IMR-90 (cell line): Measurements from ENCODE around the gene BNIP3. TPM values are rescaled to one million over a fixed set of nuclear protein-coding genes. Genes with fewer than 3 reads are reported as not detected.

Source experiments
- ATAC-seq: fragments of 200-7000 bp; cut with Tn5 transposase; 2 replicates; pipeline ENCODE4 v1.9.1; 2020; ENCODE audit warnings: low read depth, mild to moderate bottlenecking, moderate library complexity
- BruUV-seq: library from RNA; stranded (reverse); fragments of 400-500 nt; replicated peaks from 2 replicates; lab custom pipeline; 2021; lab: Mats Ljungman, UMichigan
- CTCF ChIA-PET: fragments of 300-600 bp; formaldehyde crosslinking; extraction: SDS; loops from one replicate; lab custom pipeline; 2021; ENCODE audit warnings: antibody characterized with exemption; lab: Yijun Ruan, JAX
- POLR2A ChIA-PET: fragments of 300-600 bp; sonication (Branson Sonifier 250); formaldehyde crosslinking; loops from one replicate; lab custom pipeline; 2022; ENCODE audit warnings: antibody characterized with exemption; ENCODE audit not compliant: unreplicated experiment; lab: Charles Lee
- DNase-seq: peaks from one replicate; pipeline ENCODE4 v3.0.0; 2013
- H2AFZ ChIP-seq: replicated peaks from 2 replicates; pipeline ENCODE3; 2013; ENCODE audit warnings: low read length, mild to moderate bottlenecking; ENCODE audit not compliant: poor library complexity
- H2AK5ac ChIP-seq: 2 replicates; pipeline ENCODE4 v1.6.1; 2013; ENCODE audit warnings: low read depth, low read length, inconsistent platforms
- H2AK9ac ChIP-seq: replicated peaks from 2 replicates; pipeline ENCODE3; 2013; ENCODE audit warnings: mild to moderate bottlenecking, low read depth, low read length, moderate library complexity; ENCODE audit not compliant: poor library complexity
- H2BK120ac ChIP-seq: 2 replicates; pipeline ENCODE4 v1.6.1; 2013; ENCODE audit warnings: low read depth, low read length, inconsistent platforms
- H2BK15ac ChIP-seq: 3 replicates; pipeline ENCODE4 v1.6.1; 2013; ENCODE audit warnings: low read depth, low read length, inconsistent platforms
- H2BK20ac ChIP-seq: 2 replicates; pipeline ENCODE4 v1.6.1; 2013; ENCODE audit warnings: low read depth, mild to moderate bottlenecking, inconsistent platforms, low read length, moderate library complexity
- H2BK5ac ChIP-seq: 2 replicates; pipeline ENCODE4 v1.6.1; 2013; ENCODE audit warnings: mild to moderate bottlenecking, low read depth, low read length, inconsistent platforms; ENCODE audit not compliant: poor library complexity, severe bottlenecking
- H3K14ac ChIP-seq: replicated peaks from 2 replicates; pipeline ENCODE4 v1.6.1; 2013; ENCODE audit warnings: low read depth, low read length, inconsistent platforms
- H3K18ac ChIP-seq: 2 replicates; pipeline ENCODE4 v1.6.1; 2013; ENCODE audit warnings: low read depth, low read length, control low read depth
- H3K23ac ChIP-seq: 2 replicates; pipeline ENCODE4 v1.6.1; 2013; ENCODE audit warnings: low read depth, low read length, inconsistent platforms
- H3K27ac ChIP-seq: 2 replicates; pipeline ENCODE4 v1.5.1; 2013; ENCODE audit warnings: mild to moderate bottlenecking, control low read depth, low read length; ENCODE audit not compliant: insufficient read depth
- H3K27me3 ChIP-seq: 2 replicates; pipeline ENCODE4 v1.6.1; 2013; ENCODE audit warnings: low read length; ENCODE audit not compliant: control insufficient read depth, insufficient read depth
- H3K36me3 ChIP-seq: 2 replicates; pipeline ENCODE4 v1.6.1; 2013; ENCODE audit warnings: low read length, mixed read lengths; ENCODE audit not compliant: control insufficient read depth, insufficient read depth
- H3K4ac ChIP-seq: 2 replicates; pipeline ENCODE4 v1.6.1; 2013; ENCODE audit warnings: low read depth, low read length, inconsistent platforms
- H3K4me1 ChIP-seq: 2 replicates; pipeline ENCODE4 v1.6.1; 2013; ENCODE audit warnings: low read length, mixed read lengths; ENCODE audit not compliant: control insufficient read depth, insufficient read depth
- H3K4me2 ChIP-seq: 2 replicates; pipeline ENCODE4 v1.6.1; 2013; ENCODE audit warnings: low read depth, mild to moderate bottlenecking, control low read depth, low read length, moderate library complexity
- H3K4me3 ChIP-seq: 2 replicates; pipeline ENCODE4 v1.5.1; 2013; ENCODE audit warnings: low read depth, mild to moderate bottlenecking, control low read depth, low read length, moderate library complexity; ENCODE audit not compliant: insufficient read depth
- H3K56ac ChIP-seq: 2 replicates; pipeline ENCODE4 v1.6.1; 2013; ENCODE audit warnings: low read length, inconsistent platforms; ENCODE audit not compliant: insufficient read depth; ENCODE audit errors: extremely low read depth
- H3K79me1 ChIP-seq, 2 experiments: 2 replicates each; pipeline ENCODE4 v1.6.1; 2013; ENCODE audit warnings: low read length in 2 of 2, inconsistent platforms in 1 of 2, low read depth in 1 of 2
- H3K9ac ChIP-seq: 2 replicates; pipeline ENCODE4 v1.6.1; 2013; ENCODE audit warnings: low read depth, low read length, control low read depth
- H3K9me1 ChIP-seq: 2 replicates; pipeline ENCODE4 v1.6.1; 2013; ENCODE audit warnings: low read length, inconsistent platforms; ENCODE audit not compliant: insufficient read depth
- H3K9me3 ChIP-seq: 2 replicates; pipeline ENCODE4 v1.6.1; 2013; ENCODE audit warnings: low read length; ENCODE audit not compliant: control insufficient read depth, insufficient read depth
- H4K20me1 ChIP-seq: 2 replicates; pipeline ENCODE4 v1.6.1; 2013; ENCODE audit warnings: low read length, inconsistent platforms; ENCODE audit not compliant: insufficient read depth
- H4K5ac ChIP-seq: 2 replicates; pipeline ENCODE4 v1.6.1; 2013; ENCODE audit warnings: mild to moderate bottlenecking, low read depth, low read length, control low read depth
- H4K8ac ChIP-seq, 2 experiments: 2 replicates each; pipeline ENCODE4 v1.6.1; 2013; ENCODE audit warnings: low read depth in 2 of 2, low read length in 2 of 2, control low read depth in 1 of 2, inconsistent platforms in 1 of 2
- H4K91ac ChIP-seq: 2 replicates; pipeline ENCODE4 v1.6.1; 2013; ENCODE audit warnings: low read depth, low read length, inconsistent platforms; ENCODE audit not compliant: insufficient read depth
- CEBPB ChIP-seq: IDR thresholded peaks from 2 replicates; pipeline ENCODE4 v1.6.1; 2012; ENCODE audit warnings: low read depth, low read length, improper control_type of control experiment
- CTCF ChIP-seq: conservative IDR thresholded peaks from 2 replicates; pipeline ENCODE4 v1.5.1; 2012; ENCODE audit warnings: mild to moderate bottlenecking, low read depth, low read length, improper control_type of control experiment
- FOS ChIP-seq: fragments of 150-350 bp; IDR thresholded peaks from 2 replicates; pipeline ENCODE4 v1.6.1; 2016; ENCODE audit warnings: low read depth, low read length
- POLR2A ChIP-seq: IDR thresholded peaks from 2 replicates; pipeline ENCODE4 v1.6.1; 2012; ENCODE audit warnings: mild to moderate bottlenecking, low read depth, low read length
- RCOR1 ChIP-seq: IDR thresholded peaks from 2 replicates; pipeline ENCODE4 v1.6.1; 2012; ENCODE audit warnings: mild to moderate bottlenecking, low read length, improper control_type of control experiment; ENCODE audit not compliant: insufficient replicate concordance
- WGBS, 2 experiments: methylation state at CpG; one replicate each; pipeline versions ENCODE4 v1.1.5 to v1.1.7; 2013; ENCODE audit warnings: missing lambda C conversion rate in 2 of 2; ENCODE audit not compliant: insufficient read length in 1 of 2; ENCODE audit errors: extremely low coverage in 2 of 2; 5-methylcytosine and 5-hydroxymethylcytosine counted together
- dilution Hi-C: fragments of 300-500 bp; cut with HindIII; formaldehyde crosslinking; loops from one replicate; pipeline ENCODE4 v1.14.3; 2018; ENCODE audit warnings: low sequenced_read_pairs; ENCODE audit not compliant: unreplicated experiment
- in situ Hi-C: fragments of 300-500 bp; cut with MboI; formaldehyde crosslinking; loops from 3 replicates; pipeline ENCODE4 v1.14.3; 2019; ENCODE audit warnings: low sequenced_read_pairs, inconsistent platforms, mixed read lengths
- intact Hi-C: fragments of 100-400 bp; cut with micrococcal nuclease; formaldehyde crosslinking; loops from 2 replicates; pipeline ENCODE4 v1.10.0; 2022
- polyA plus RNA-seq, 3 experiments: library from polyadenylated mRNA; depleted of rRNA; stranded (reverse); fragments of >200 nt; gene quantifications; 2 replicates each; pipeline ENCODE4 v1.2.3, GENCODE V29; 2012; ENCODE audit warnings: low replicate concordance in 1 of 3
- total RNA-seq: library from RNA; depleted of rRNA; stranded (reverse); fragments of >200 nt; gene quantifications from 2 replicates; pipeline ENCODE4 v1.2.3, GENCODE V29; 2012

Gene BNIP3
- total and polyA plus RNA-seq, 2 of the 4 experiments (the other 2 are of a cell fraction), result 134 to 211 TPM

- Histone ChIP-seq H2BK20ac (no peak overlapping the region), H3K4ac (no peak overlapping the region), H3K23ac (no peak overlapping the region), H3K9me3 (peaks cover 9% of the 10 kb centered on the region), H3K4me1 (peaks cover 14% of the 10 kb centered on the region), H2BK5ac (no peak overlapping the region), H4K8ac (no peak overlapping the region; a peak in 1 of 4 replicates), H4K91ac (no peak overlapping the region), H2BK120ac (no peak overlapping the region), H3K79me1 (no peaks in the 10 kb centered on the region), H3K27ac (no peak overlapping the region), H3K9ac (no peak overlapping the region), H3K4me3 (no peak overlapping the region), H3K14ac (no peak overlapping the region), H4K5ac (no peak overlapping the region), H3K9me1 (peaks cover 10% of the 10 kb centered on the region; the same call in 1 of the 2 replicates), H2BK15ac (no peak overlapping the region), H2AFZ (peak overlapping the region; percentile 3), H3K36me3 (no peaks in the 10 kb centered on the region), H3K18ac (no peak overlapping the region), H3K4me2 (no peak overlapping the region), H4K20me1 (no peaks in the 10 kb centered on the region), H2AK5ac (no peak overlapping the region), H2AK9ac (no peak overlapping the region), H3K27me3 (peaks cover 16% of the 10 kb centered on the region; the same call in 1 of the 2 replicates), H3K56ac (no peak overlapping the region)
- dilution Hi-C loops, result no loop called here
- in situ Hi-C loops, result loop anchor here (25.0 kb wide), 1 partner anchor 1814 kb away; no protein-coding TSS in a partner anchor
- 0 out of 2 replicates have a peak, but pooled peaks have one; percentile 27 for ATAC-seq
- BruUV-seq, result no TSS peak
- intact Hi-C loops, result no loop called here
- POLR2A ChIA-PET, result interaction anchor here (0.5 kb wide), 1 partner anchor 375 kb away, joined by 3 read pairs; no protein-coding TSS in a partner anchor
- CTCF ChIA-PET, result interaction anchor here (0.6 kb wide), 2 partner anchors 9 to 21 kb away, joined by 3 to 6 read pairs; no protein-coding TSS in a partner anchor
- TF ChIP-seq CEBPB, result no peak
- no peak for TF ChIP-seq POLR2A
- TF ChIP-seq RCOR1, result no peak
- TF ChIP-seq CTCF, result 0 out of 2 replicates have a peak, but pooled peaks have one; percentile 2
- TF ChIP-seq FOS, result no peak
- WGBS, 2 experiments, result no CpG with 5 or more reads among the region's 15 CpGs
- DNase-seq, result peak; percentile 43
Measured at GRCh38 chr10:132001238-132001972, 19.7 kb upstream of the BNIP3 start.
